ENCODE measurements around the gene MRTFA.

- TF ChIP-seq CTCF (IDR thresholded peaks at IDR 0.05): no peak
- no peak for TF ChIP-seq POLR2A (IDR thresholded peaks at IDR 0.05)
Observed at GRCh38 chr22:40611606-40612005, 24.9 kb downstream of the MRTFA start.

All from lower leg skin (tissue), 3 donors.